ENCODE measurements around the gene EIPR1. TPM values are rescaled to one million over a fixed set of nuclear protein-coding genes. Genes with fewer than 3 reads are reported as not detected.

EIPR1 gene
- total RNA-seq, 2 experiments from 2014 or later, result 33.6 to 35.1 TPM

- H3K4me3 Mint-ChIP-seq, result no peak overlapping the region
- intact Hi-C loops (cut with micrococcal nuclease), result loop anchor here (10.0 kb wide), 2 partner anchors 288 to 478 kb away; partner anchors contain the start of gene ALLC
- CTCF ChIA-PET, result interaction anchor here (0.6 kb wide), 1 partner anchor 16 kb away, joined by 3 read pairs; no protein-coding TSS in a partner anchor
- no peak for DNase-seq
- no peak overlapping the region for H3K27ac Mint-ChIP-seq
- H3K36me3 Mint-ChIP-seq (ENCODE audit: low read depth), result peaks cover 8% of the 10 kb centered on the region
- H3K9me3 Mint-ChIP-seq, result no peaks in the 10 kb centered on the region
- H3K27me3 Mint-ChIP-seq (ENCODE audit: low read depth), result no peaks in the 10 kb centered on the region
- no peaks in the 10 kb centered on the region for H3K4me1 Mint-ChIP-seq (ENCODE audit: low read depth)
Measured at GRCh38 chr2:3176869-3177255, 200.8 kb downstream of the EIPR1 start.

DNA sequence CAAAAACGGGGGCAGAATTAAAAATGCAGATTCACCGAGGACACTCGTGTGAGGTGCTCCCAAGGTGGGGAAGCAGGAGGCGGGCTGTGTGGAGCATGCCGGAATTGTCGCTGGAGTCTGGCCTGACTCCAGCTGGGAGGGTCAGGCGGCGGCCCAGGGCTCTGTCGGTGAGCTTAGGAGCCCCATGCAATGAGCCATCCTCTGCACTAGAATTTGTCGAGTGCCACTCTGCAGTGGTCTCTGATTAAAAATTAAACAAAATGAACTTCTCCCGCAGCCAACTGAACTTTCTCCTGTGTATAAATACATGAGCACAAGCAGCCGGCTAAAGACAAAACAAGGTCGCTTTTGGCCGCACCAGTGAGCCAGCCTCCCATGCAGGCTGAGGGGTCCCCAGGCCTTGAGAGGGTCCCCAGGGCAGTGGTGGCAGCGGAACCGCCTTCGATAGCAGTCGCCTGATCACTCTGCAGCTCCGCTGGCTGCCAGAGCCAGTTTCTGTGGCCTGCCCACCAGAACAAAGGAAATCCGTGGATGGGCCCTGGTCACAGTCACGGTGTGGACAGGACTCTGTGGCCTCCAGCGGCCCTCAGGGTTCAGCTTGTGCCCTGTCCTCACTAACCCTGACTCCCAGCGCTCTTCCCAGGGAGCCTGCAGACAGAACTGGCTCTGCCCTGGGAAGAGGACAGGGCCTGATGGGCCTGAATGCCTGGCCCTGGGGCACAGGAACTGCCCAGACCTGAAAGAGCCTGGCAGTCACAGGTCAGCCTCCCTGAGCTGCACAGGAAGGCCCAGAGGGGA is 201.3 kb downstream of the EIPR1 start:
- no peak overlapping the region for H3K4me3 Mint-ChIP-seq
- no peak overlapping the region for H3K27ac Mint-ChIP-seq
- intact Hi-C loops (cut with micrococcal nuclease), result loop anchor here (10.0 kb wide), 2 partner anchors 289 to 479 kb away; partner anchors contain the start of gene ALLC
- CTCF ChIA-PET, result no interaction called here
- H3K27me3 Mint-ChIP-seq (ENCODE audit: low read depth), result no peaks in the 10 kb centered on the region
- peaks cover 14% of the 10 kb centered on the region for H3K36me3 Mint-ChIP-seq (ENCODE audit: low read depth)
- DNase-seq, result no peak
- no peaks in the 10 kb centered on the region for H3K4me1 Mint-ChIP-seq (ENCODE audit: low read depth)
- no peaks in the 10 kb centered on the region for H3K9me3 Mint-ChIP-seq

DNA sequence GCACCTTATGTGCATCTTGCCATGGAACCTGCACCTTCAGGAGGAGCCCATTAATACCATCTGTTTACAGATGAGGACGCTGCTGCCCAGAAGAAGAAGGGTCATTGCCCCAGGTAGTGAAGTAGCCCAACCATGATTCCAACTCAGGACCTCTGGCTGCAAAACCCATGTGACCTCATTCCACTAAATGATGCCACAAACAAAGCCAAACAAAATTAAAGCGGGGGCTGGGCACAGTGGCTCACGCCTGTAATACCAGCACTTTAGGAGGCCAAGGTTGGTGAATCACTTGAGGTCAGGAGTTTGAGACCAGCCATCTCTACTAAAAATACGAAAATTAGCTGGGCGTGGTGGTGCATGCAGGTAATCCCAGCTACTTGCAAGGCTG is 202.1 kb downstream of the EIPR1 start:
- CTCF ChIA-PET, result no interaction called here
- Mint-ChIP-seq H3K36me3 (ENCODE audit: low read depth) (peaks cover 17% of the 10 kb centered on the region), H3K9me3 (no peaks in the 10 kb centered on the region), H3K4me3 (no peak overlapping the region), H3K27me3 (ENCODE audit: low read depth) (no peaks in the 10 kb centered on the region), H3K27ac (no peak overlapping the region), H3K4me1 (ENCODE audit: low read depth) (no peaks in the 10 kb centered on the region)
- intact Hi-C loops (cut with micrococcal nuclease), result loop anchor here (10.0 kb wide), 2 partner anchors 289 to 479 kb away; partner anchors contain the start of gene ALLC
- DNase-seq, result no peak

GRCh38 chr2:3174626-3175567 is 202.7 kb downstream of the EIPR1 start:
- intact Hi-C loops (cut with micrococcal nuclease), result loop anchor here (10.0 kb wide), 2 partner anchors 290 to 480 kb away; partner anchors contain the start of gene ALLC
- Mint-ChIP-seq H3K4me3 (no peak overlapping the region), H3K9me3 (no peaks in the 10 kb centered on the region), H3K4me1 (ENCODE audit: low read depth) (no peaks in the 10 kb centered on the region), H3K27me3 (ENCODE audit: low read depth) (no peaks in the 10 kb centered on the region), H3K27ac (no peak overlapping the region), H3K36me3 (ENCODE audit: low read depth) (peaks cover 17% of the 10 kb centered on the region)
- CTCF ChIA-PET, result interaction anchor here (0.5 kb wide), 1 partner anchor 93 kb away, joined by 3 read pairs; no protein-coding TSS in a partner anchor
- DNase-seq, result no peak

DNA sequence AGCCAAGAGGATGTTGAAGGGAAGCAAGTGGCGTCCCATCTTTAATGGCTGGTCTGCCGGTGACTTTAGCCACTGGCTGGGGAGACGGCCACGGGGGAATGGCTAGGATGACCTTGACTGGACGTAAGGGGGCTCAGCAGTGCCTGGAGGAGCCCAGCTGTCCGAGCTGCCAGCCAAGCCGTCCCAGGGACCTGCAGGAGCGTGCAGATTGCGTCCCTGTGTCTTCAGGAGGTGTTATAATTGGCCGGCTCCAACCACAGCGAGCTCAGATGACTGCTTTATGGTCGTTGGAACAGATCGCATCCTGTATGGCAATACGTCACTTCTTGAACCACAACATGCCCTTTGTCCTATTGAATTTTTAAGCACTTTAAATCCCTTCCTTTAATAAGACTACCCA is 204.6 kb downstream of the EIPR1 start:
- intact Hi-C loops (cut with micrococcal nuclease), result loop anchor here (10.0 kb wide), 2 partner anchors 292 to 482 kb away; partner anchors contain the start of gene ALLC
- no peak for DNase-seq
- H3K27ac Mint-ChIP-seq, result no peak overlapping the region
- no peak overlapping the region for H3K4me3 Mint-ChIP-seq
- CTCF ChIA-PET, result no interaction called here
- no peaks in the 10 kb centered on the region for H3K27me3 Mint-ChIP-seq (ENCODE audit: low read depth)
- H3K9me3 Mint-ChIP-seq, result no peaks in the 10 kb centered on the region
- H3K4me1 Mint-ChIP-seq (ENCODE audit: low read depth), result no peaks in the 10 kb centered on the region
- peaks cover 21% of the 10 kb centered on the region for H3K36me3 Mint-ChIP-seq (ENCODE audit: low read depth)

GRCh38 chr2:3172265-3172935 is 205.2 kb downstream of the EIPR1 start:
- CTCF ChIA-PET, result no interaction called here
- H3K4me1 Mint-ChIP-seq (ENCODE audit: low read depth), result no peaks in the 10 kb centered on the region
- no peaks in the 10 kb centered on the region for H3K9me3 Mint-ChIP-seq
- H3K27me3 Mint-ChIP-seq (ENCODE audit: low read depth), result no peaks in the 10 kb centered on the region
- H3K36me3 Mint-ChIP-seq (ENCODE audit: low read depth), result peaks cover 21% of the 10 kb centered on the region
- no peak overlapping the region for H3K4me3 Mint-ChIP-seq
- intact Hi-C loops (cut with micrococcal nuclease), result loop anchor here (10.0 kb wide), 2 partner anchors 292 to 482 kb away; partner anchors contain the start of gene ALLC
- no peak overlapping the region for H3K27ac Mint-ChIP-seq
- DNase-seq, result no peak

GRCh38 chr2:3171564-3172264 is 205.9 kb downstream of the EIPR1 start:
- CTCF ChIA-PET, result no interaction called here
- peaks cover 2% of the 10 kb centered on the region for H3K9me3 Mint-ChIP-seq
- H3K36me3 Mint-ChIP-seq (ENCODE audit: low read depth), result peaks cover 26% of the 10 kb centered on the region
- H3K4me3 Mint-ChIP-seq, result no peak overlapping the region
- DNase-seq, result no peak
- no peak overlapping the region for H3K27ac Mint-ChIP-seq
- no peaks in the 10 kb centered on the region for H3K27me3 Mint-ChIP-seq (ENCODE audit: low read depth)
- H3K4me1 Mint-ChIP-seq (ENCODE audit: low read depth), result no peaks in the 10 kb centered on the region
- intact Hi-C loops (cut with micrococcal nuclease), result loop anchor here (10.0 kb wide), 2 partner anchors 293 to 483 kb away; partner anchors contain the start of gene ALLC

- Mint-ChIP-seq H3K27ac (no peak overlapping the region), H3K4me3 (no peak overlapping the region), H3K27me3 (ENCODE audit: low read depth) (no peaks in the 10 kb centered on the region), H3K4me1 (ENCODE audit: low read depth) (no peaks in the 10 kb centered on the region), H3K36me3 (ENCODE audit: low read depth) (peaks cover 31% of the 10 kb centered on the region), H3K9me3 (peaks cover 5% of the 10 kb centered on the region)
- CTCF ChIA-PET, result no interaction called here
- DNase-seq, result no peak
- intact Hi-C loops (cut with micrococcal nuclease), result loop anchor here (10.0 kb wide), 2 partner anchors 294 to 484 kb away; partner anchors contain the start of gene ALLC
Measured at GRCh38 chr2:3170792-3171455, 206.7 kb downstream of the EIPR1 start.

- CTCF ChIA-PET, result interaction anchor here (0.6 kb wide), 1 partner anchor 1027 kb away, joined by 4 read pairs; no protein-coding TSS in a partner anchor
- H3K4me3 Mint-ChIP-seq, result no peak overlapping the region
- no peak overlapping the region for H3K27ac Mint-ChIP-seq
- H3K27me3 Mint-ChIP-seq (ENCODE audit: low read depth), result no peaks in the 10 kb centered on the region
- H3K9me3 Mint-ChIP-seq, result peaks cover 15% of the 10 kb centered on the region
- no peak for DNase-seq
- intact Hi-C loops (cut with micrococcal nuclease), result no loop called here
- peaks cover 35% of the 10 kb centered on the region for H3K36me3 Mint-ChIP-seq (ENCODE audit: low read depth)
- no peaks in the 10 kb centered on the region for H3K4me1 Mint-ChIP-seq (ENCODE audit: low read depth)
Measured at GRCh38 chr2:3169106-3169870, 208.3 kb downstream of the EIPR1 start.

DNA sequence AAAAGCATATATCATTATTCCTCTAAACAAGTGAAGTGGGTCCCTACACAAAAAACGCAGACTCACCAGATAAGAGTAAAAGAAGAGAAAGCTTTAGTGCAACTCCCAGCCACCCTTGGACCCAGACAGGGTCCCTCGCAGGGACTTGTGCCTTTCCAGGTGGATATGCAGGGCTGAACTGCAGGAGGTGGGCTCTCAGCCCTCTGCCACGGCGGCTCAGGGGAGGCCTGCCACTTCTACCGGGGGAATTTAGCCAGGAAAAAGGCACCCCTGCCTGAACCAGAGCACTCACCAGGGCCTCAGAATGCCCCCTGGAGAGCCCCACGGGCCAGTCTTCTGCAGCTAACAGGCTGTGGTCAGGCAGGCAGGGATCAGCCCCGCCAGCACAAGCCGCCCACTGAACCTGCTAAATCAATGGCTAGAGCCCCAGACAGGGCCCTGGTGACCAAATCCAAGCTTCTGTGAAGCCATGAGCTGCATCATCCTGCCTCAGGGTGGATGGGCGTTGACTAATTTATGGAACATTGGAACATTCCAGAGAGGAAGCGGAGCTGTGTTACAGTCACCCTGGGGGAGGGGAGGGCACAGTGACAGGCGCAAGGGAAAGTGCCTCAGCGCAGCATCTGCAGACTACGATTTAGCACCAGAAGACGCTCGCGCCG is 209.3 kb downstream of the EIPR1 start:
- Mint-ChIP-seq H3K36me3 (ENCODE audit: low read depth) (peaks cover 36% of the 10 kb centered on the region), H3K4me1 (ENCODE audit: low read depth) (no peaks in the 10 kb centered on the region), H3K27me3 (ENCODE audit: low read depth) (no peaks in the 10 kb centered on the region), H3K9me3 (peaks cover 22% of the 10 kb centered on the region), H3K27ac (no peak overlapping the region), H3K4me3 (no peak overlapping the region)
- intact Hi-C loops (cut with micrococcal nuclease), result no loop called here
- CTCF ChIA-PET, result no interaction called here
- DNase-seq, result no peak
